OCI-LY3 (cell line): ENCODE measurements around the gene MRPL20.
A peak's percentile ranks its signal among the peaks of the same experiment; 100 is the strongest.
"Not testable (repeated sequence)": the region's sequence is repeated elsewhere in the genome, so short reads cannot be mapped to it uniquely, and the experiment has no call there.

Experiments
- H2AFZ ChIP-seq: fragments of 200-600, 300-600 bp; shearing (Covaris generic); 2 replicates; pipeline ENCODE4 v1.6.0; 2014; ENCODE audit warnings: antibody characterized with exemption, low read depth, low read length
- H3K27ac ChIP-seq: fragments of 200-600, 300-600 bp; sonication (generic); 2 replicates; pipeline ENCODE4 v1.5.1; 2014; ENCODE audit warnings: mild to moderate bottlenecking, low read length, moderate library complexity, mixed read lengths
- H3K27me3 ChIP-seq: fragments of 200-600, 300-600 bp; sonication (generic); 2 replicates; pipeline ENCODE4 v1.6.1; 2014; ENCODE audit warnings: low read depth, low read length, mixed read lengths
- H3K36me3 ChIP-seq: fragments of 200-600, 300-600 bp; sonication (generic); replicated peaks from 2 replicates; pipeline ENCODE3; 2014; ENCODE audit warnings: low read depth, low read length, mixed read lengths
- H3K4me1 ChIP-seq: fragments of 300-600, 200-600 bp; sonication (generic); 2 replicates; pipeline ENCODE4 v1.6.1; 2014; ENCODE audit warnings: low read length, mixed read lengths
- H3K4me2 ChIP-seq: fragments of 200-600, 300-600 bp; sonication (generic); 2 replicates; pipeline ENCODE4 v1.6.1; 2014; ENCODE audit warnings: low read length, mixed read lengths
- H3K4me3 ChIP-seq: fragments of 300-600, 200-600 bp; sonication (generic); 2 replicates; pipeline ENCODE4 v1.5.1; 2014; ENCODE audit warnings: antibody characterized with exemption, mild to moderate bottlenecking, low read length, moderate library complexity
- H3K79me2 ChIP-seq: fragments of 300-600, 200-600 bp; shearing (Covaris generic); 2 replicates; pipeline ENCODE4 v1.6.1; 2014; ENCODE audit warnings: mild to moderate bottlenecking, low read length, mixed read lengths
- H3K9ac ChIP-seq: fragments of 300-600, 200-600 bp; shearing (Covaris generic); 2 replicates; pipeline ENCODE4 v1.6.0; 2014; ENCODE audit warnings: mild to moderate bottlenecking, low read length, moderate library complexity
- H3K9me3 ChIP-seq: fragments of 200-600, 300-600 bp; shearing (Covaris generic); 2 replicates; pipeline ENCODE4 v1.6.1; 2014; ENCODE audit warnings: low read length, mixed read lengths; ENCODE audit not compliant: insufficient read depth
- H4K20me1 ChIP-seq: fragments of 200-600, 300-600 bp; sonication (generic); 2 replicates; pipeline ENCODE4 v1.6.1; 2016; ENCODE audit warnings: low read length, mixed read lengths; ENCODE audit not compliant: insufficient read depth
- EZH2phosphoT487 ChIP-seq: fragments of 200-600 bp; shearing (Covaris generic); IDR thresholded peaks from 2 replicates; pipeline ENCODE4 v1.6.1; 2018; ENCODE audit warnings: antibody characterized with exemption, mixed run types, low read depth
- TF ChIP-seq, protein P1 (sequence below): fragments of 200-600, 300-600 bp; sonication (generic); IDR thresholded peaks from 2 replicates; pipeline ENCODE4 v1.5.1; 2014; ENCODE audit warnings: antibody characterized with exemption, low read length, low read depth

Gene MRPL20

DNA sequence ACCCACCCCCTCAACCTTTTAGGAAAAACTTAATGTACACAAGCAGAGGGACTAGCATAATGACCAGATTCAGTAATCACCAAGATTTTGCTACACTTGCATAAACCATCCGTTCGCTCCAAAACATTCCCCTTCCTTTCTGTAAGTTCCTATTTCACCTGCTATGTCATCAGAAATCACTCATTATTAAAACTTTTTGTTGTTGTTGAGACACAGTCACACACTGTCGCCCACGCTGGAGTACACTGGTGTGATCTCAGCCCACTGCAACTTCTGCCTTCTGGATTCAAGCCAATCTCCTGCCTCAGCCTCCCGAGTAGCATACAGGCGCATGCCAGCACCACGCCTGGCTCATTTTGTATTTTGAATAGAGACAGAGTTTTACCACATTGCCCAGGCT is 3.4 kb downstream of the MRPL20 start:
- H3K79me2 ChIP-seq: peaks cover 86% of the 10 kb centered on the region
- TF ChIP-seq EZH2phosphoT487: no peak
- TF ChIP-seq, protein P1, sequence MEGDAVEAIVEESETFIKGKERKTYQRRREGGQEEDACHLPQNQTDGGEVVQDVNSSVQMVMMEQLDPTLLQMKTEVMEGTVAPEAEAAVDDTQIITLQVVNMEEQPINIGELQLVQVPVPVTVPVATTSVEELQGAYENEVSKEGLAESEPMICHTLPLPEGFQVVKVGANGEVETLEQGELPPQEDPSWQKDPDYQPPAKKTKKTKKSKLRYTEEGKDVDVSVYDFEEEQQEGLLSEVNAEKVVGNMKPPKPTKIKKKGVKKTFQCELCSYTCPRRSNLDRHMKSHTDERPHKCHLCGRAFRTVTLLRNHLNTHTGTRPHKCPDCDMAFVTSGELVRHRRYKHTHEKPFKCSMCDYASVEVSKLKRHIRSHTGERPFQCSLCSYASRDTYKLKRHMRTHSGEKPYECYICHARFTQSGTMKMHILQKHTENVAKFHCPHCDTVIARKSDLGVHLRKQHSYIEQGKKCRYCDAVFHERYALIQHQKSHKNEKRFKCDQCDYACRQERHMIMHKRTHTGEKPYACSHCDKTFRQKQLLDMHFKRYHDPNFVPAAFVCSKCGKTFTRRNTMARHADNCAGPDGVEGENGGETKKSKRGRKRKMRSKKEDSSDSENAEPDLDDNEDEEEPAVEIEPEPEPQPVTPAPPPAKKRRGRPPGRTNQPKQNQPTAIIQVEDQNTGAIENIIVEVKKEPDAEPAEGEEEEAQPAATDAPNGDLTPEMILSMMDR: no peak

DNA sequence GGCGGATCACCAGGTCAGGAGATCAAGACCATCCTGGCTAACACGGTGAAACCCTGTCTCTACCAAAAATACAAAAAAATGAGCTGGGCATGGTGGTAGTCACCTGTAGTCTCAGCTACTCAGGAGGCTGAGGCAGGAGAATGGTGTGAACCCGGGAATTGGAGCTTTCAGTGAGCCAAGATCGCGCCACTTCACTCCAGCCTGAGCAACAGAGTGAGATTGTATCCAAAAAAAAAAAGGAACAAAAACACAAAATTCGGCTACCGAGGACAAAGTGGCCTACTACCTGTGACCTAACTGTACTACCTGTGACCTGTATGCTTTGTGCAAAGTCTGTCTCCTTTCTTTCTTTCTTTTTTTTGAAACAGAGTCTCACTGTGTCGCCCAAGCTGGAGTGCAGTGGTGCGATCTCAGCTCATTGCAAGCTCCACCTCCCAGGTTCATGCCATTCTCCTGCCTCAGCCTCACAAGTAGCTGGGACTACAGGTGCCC is 4.1 kb downstream of the MRPL20 start:
- not testable (repeated sequence) for H3K9me3 ChIP-seq, H4K20me1 ChIP-seq, H3K4me2 ChIP-seq, H3K9ac ChIP-seq, H2AFZ ChIP-seq, H3K27ac ChIP-seq, H3K4me3 ChIP-seq, H3K27me3 ChIP-seq
- H3K79me2 ChIP-seq: peaks cover 86% of the 10 kb centered on the region
- peaks cover 25% of the 10 kb centered on the region for H3K4me1 ChIP-seq
- peaks cover 46% of the 10 kb centered on the region for H3K36me3 ChIP-seq

More for the DNA sequence above, 3.4 kb downstream of the MRPL20 start:
- Histone ChIP-seq H3K4me1 (peaks cover 26% of the 10 kb centered on the region), H3K9ac (no peak overlapping the region), H4K20me1 (no peaks in the 10 kb centered on the region), H3K9me3 (no peaks in the 10 kb centered on the region), H3K27me3 (no peaks in the 10 kb centered on the region), H3K36me3 (peaks cover 47% of the 10 kb centered on the region), H2AFZ (no peak overlapping the region), H3K27ac (no peak overlapping the region), H3K4me2 (no peak overlapping the region), H3K4me3 (no peak overlapping the region)

DNA sequence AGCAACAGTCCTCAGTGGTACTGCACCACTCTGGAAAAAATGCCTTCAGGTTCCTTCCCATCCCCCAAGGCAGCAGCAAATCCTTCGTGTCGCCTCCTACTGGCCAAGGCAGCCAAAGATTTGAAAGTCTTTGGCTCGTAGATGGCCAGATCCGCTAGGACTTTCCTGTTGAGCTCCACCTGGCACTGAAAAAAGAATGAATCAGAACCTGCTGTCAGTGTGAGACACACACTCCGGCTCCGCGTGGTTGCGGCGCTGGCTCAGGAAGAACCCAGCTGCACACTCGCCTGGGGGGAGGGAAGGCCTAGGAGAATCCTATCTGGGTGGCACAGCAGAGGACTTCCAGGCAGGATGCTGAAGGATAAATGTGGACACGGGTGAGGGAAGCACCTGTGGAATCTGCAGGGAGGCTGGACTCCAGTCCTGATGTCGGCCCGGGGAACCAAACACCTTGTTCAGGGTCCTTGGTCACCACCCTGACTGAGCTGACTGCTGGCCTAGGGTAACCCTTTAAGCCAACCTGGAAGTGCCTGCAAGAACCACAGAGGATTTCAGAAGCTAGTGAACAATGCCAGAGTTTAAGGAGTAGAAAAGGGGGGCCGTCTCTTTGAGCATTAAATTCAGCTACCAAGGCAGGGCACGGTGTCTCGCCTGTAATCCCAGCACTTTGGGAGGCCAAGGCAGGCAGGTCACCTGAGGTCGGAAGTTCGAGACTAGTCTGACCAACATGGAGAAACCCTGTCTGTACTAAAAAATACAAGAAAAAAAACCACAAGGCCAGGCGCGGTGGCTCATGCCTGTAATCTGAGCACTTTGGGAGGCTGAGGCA is 4.8 kb downstream of the MRPL20 start:
- H3K27me3 ChIP-seq: no peaks in the 10 kb centered on the region
- no peak overlapping the region for H2AFZ ChIP-seq
- peaks cover 53% of the 10 kb centered on the region for H3K36me3 ChIP-seq
- peaks cover 86% of the 10 kb centered on the region for H3K79me2 ChIP-seq
- TF ChIP-seq, protein P1: peak; percentile 59
- no peak for TF ChIP-seq EZH2phosphoT487
- H3K4me3 ChIP-seq: no peak overlapping the region
- H3K4me2 ChIP-seq: no peak overlapping the region
- H3K27ac ChIP-seq: no peak overlapping the region
- peaks cover 30% of the 10 kb centered on the region for H3K4me1 ChIP-seq
- H3K9ac ChIP-seq: no peak overlapping the region
- H3K9me3 ChIP-seq: no peaks in the 10 kb centered on the region
- no peaks in the 10 kb centered on the region for H4K20me1 ChIP-seq

DNA sequence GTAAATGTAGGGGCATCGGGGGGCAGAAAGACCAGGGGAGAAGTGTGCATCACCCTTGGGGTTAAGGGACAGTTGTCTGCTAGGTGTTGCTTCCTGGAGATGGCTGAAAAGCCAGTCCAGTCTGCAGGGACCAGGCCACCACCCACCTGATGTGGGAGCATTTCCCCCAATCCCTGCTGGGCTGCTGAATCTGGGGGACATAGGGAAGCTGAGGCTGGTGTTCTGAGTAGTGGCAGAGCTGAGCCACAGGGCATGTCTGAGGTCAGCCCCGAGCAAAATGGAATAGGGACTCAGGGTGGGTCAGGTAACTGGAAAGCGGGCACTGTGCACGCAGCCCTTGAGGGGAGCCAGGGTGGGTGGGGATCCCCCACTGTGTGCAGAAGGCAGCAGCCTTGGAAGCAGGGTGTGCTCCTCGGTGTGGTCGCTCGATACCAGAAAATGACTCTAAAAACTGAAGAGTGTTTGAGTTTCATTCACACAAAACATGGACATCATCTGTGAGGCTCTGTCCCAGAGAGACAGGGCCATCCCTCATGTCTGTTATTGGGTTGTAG is 5.6 kb downstream of the MRPL20 start:
- H3K4me3 ChIP-seq: no peak overlapping the region
- no peaks in the 10 kb centered on the region for H4K20me1 ChIP-seq

More for the DNA sequence above, 5.6 kb downstream of the MRPL20 start:
- H2AFZ ChIP-seq: no peak overlapping the region
- peaks cover 83% of the 10 kb centered on the region for H3K79me2 ChIP-seq
- H3K36me3 ChIP-seq: peaks cover 57% of the 10 kb centered on the region
- no peak overlapping the region for H3K27ac ChIP-seq
- no peaks in the 10 kb centered on the region for H3K9me3 ChIP-seq
- H3K4me1 ChIP-seq: peaks cover 30% of the 10 kb centered on the region
- no peaks in the 10 kb centered on the region for H3K27me3 ChIP-seq
- H3K4me2 ChIP-seq: no peak overlapping the region
- TF ChIP-seq, protein P1: no peak
- no peak for TF ChIP-seq EZH2phosphoT487
- H3K9ac ChIP-seq: no peak overlapping the region
